ENCODE data around the gene UBAC1.
"Not testable (repeated sequence)": the region's sequence is repeated elsewhere in the genome, so short reads cannot be mapped to it uniquely, and the experiment has no call there.

GRCh38 chr9:135947105-135947504 is 14.1 kb downstream of the UBAC1 start:
- TF ChIP-seq POLR2A (IDR thresholded peaks at IDR 0.05; ENCODE audit: extremely low read depth, insufficient read length); CTCF (IDR thresholded peaks at IDR 0.05; ENCODE audit: low read depth, low read length); MYC (IDR thresholded peaks at IDR 0.05; ENCODE audit: low read depth, low read length); MAX (IDR thresholded peaks at IDR 0.05; ENCODE audit: low read depth, low read length): not testable (repeated sequence)
